T-helper 2 cell (primary cell): ENCODE data around the gene SPRR1B.
"Not testable (repeated sequence)": the region's sequence is repeated elsewhere in the genome, so short reads cannot be mapped to it uniquely, and the experiment has no call there.

ENCODE experiments used
- DNase-seq, 5 experiments: peaks; one replicate each; pipeline versions ENCODE4 v3.0.0 to v3.0.0-alpha.2; 2012 to 2022

Gene SPRR1B

GRCh38 chr1:153040950-153041631 is 10.1 kb downstream of the SPRR1B start, which contains the start of gene SPRR2D:
SPRR2D (minus strand) TSS chr1:153041120; CDS start chr1:153040346, 774 bp downstream.
- DNase-seq = no peak

GRCh38 chr1:153049211-153049610 is 18.2 kb downstream of the SPRR1B start:
- no peak for DNase-seq

- not testable (repeated sequence) for DNase-seq
Observed at GRCh38 chr1:153056111-153056510, 25.1 kb downstream of the SPRR1B start.

GRCh38 chr1:153057375-153057774 is 26.4 kb downstream of the SPRR1B start, which contains the start of gene SPRR2A:
SPRR2A (minus strand) TSS chr1:153057512; CDS start chr1:153056735, 777 bp downstream.
- no peak for DNase-seq

GRCh38 chr1:153058154-153058553 is 27.2 kb downstream of the SPRR1B start:
- no peak for DNase-seq

GRCh38 chr1:153058826-153059784 is 28.1 kb downstream of the SPRR1B start:
- no peak for DNase-seq

GRCh38 chr1:153070243-153070642 is 39.2 kb downstream of the SPRR1B start:
- DNase-seq = no peak

- no peak for DNase-seq
Observed at GRCh38 chr1:153071511-153071910, 40.5 kb downstream of the SPRR1B start, which contains the start of gene SPRR2B. SPRR2B (minus strand) TSS chr1:153071611; CDS start chr1:153070839, 772 bp downstream.

GRCh38 chr1:153072806-153073726 is 42.1 kb downstream of the SPRR1B start:
- DNase-seq = no peak

GRCh38 chr1:153081736-153082135 is 50.7 kb downstream of the SPRR1B start:
- DNase-seq = no peak
